ENCODE measurements around the gene PROZ.

DNA sequence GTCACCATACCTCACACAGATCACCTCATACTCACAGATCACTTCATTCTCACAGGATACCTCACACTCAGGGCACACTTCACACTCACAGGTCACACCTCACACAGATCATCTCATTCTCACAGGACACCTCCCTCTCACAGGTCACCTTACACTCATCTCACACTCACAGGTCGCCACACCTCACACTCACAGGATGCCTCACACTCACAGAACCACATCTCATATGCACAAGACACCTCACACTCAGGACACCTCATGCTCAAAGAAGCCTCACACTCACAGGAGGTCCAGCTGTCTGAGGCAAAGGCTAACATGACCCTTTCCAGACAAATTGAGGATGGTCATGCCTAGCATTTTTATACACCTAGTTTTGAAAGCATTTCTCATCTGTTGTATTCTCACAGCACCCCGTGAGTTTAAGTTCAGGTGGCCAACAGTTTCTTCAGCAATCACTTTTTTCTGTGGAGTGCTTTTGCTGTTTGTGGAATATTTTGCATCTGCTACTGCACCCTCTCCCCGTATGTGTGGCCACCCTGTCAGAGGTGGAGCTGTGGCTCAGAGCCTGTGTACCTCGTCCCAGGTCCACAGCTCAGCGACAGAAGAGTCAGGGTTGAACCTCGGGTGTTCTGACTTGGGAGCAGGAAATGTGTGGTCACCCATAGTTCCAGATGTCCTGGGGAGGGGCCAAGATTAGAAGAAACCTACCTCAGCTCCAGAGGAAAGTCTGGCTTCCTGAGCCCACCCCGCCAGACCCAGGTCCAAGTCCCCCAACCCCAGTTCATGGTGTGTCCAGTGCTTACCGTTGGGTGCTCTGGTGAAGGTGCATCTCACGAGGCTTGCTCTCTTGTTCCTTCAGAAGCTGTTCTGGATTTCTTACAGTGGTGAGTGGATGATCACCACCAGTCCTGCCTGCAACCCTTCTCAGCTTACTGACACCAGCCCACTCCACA is 45.3 kb upstream of the PROZ start:
- TF ChIP-seq POLR2AphosphoS5 (IDR thresholded peaks at IDR 0.05; ENCODE audit: low read depth, low read length) (no peak), TAF1 (IDR thresholded peaks at IDR 0.05; ENCODE audit: low read depth, low read length) (no peak), POLR2A (IDR thresholded peaks at IDR 0.05; ENCODE audit: low read depth, low read length) (no peak)

Data from GM12891 (cell line).